A549 (cell line): Measurements from ENCODE around the gene RBM12. TPM values are rescaled to one million over a fixed set of nuclear protein-coding genes. Genes with fewer than 3 reads are reported as not detected.

Source experiments
- ATAC-seq, 2 experiments: fragments of 200-7000 bp in 1 of 2; fragments of >200 bp in 1 of 2; cut with Nextera tagmentation in 1 of 2; cut with Tn5 transposase in 1 of 2; 3 replicates each; pipeline versions ENCODE4 v1.8.0 to v1.9.1; 2018 to 2020; ENCODE audit warnings: mild to moderate bottlenecking in 1 of 2, moderate library complexity in 1 of 2
- CTCF ChIA-PET: fragments of 300-600 bp; sonication (Branson Sonifier 250); formaldehyde crosslinking; extraction: SDS; loops from one replicate; lab custom pipeline; 2021; ENCODE audit warnings: antibody characterized with exemption, inconsistent platforms; lab: Yijun Ruan, JAX
- POLR2A ChIA-PET: fragments of 350-600 bp; formaldehyde crosslinking; extraction: SDS; loops from one replicate; lab custom pipeline; 2021; ENCODE audit warnings: antibody characterized with exemption, inconsistent platforms; lab: Yijun Ruan, JAX
- DNase-seq, 2 experiments: peaks; one replicate each; pipeline versions ENCODE4 v3.0.0 to v3.0.0-alpha.2; 2011 to 2016; ENCODE audit warnings: low read depth in 1 of 2, low spot score in 1 of 2
- FAIRE-seq: peaks from 2 replicates; lab custom pipeline; 2011; peaks lifted over from hg19 to GRCh38; lab: Jason Lieb, UNC
- H3K27ac ChIP-seq, 2 experiments: fragments of >200 bp; sonication (Bioruptor Twin); formaldehyde crosslinking; 3 replicates each; pipeline ENCODE4 v1.5.1; 2016 to 2017
- H3K4me1 ChIP-seq: fragments of >200 bp; sonication (Bioruptor Twin); formaldehyde crosslinking; 3 replicates; pipeline ENCODE4 v1.6.1; 2016
- H3K4me2 ChIP-seq: fragments of >200 bp; sonication (Bioruptor Twin); formaldehyde crosslinking; 3 replicates; pipeline ENCODE4 v1.6.1; 2016
- H3K4me3 ChIP-seq: fragments of >200 bp; sonication (Bioruptor Twin); formaldehyde crosslinking; 3 replicates; pipeline ENCODE4 v1.5.1; 2016
- H3K9me3 ChIP-seq: fragments of >200 bp; sonication (Bioruptor Twin); formaldehyde crosslinking; 3 replicates; pipeline ENCODE4 v1.6.1; 2016
- CBX8 ChIP-seq: fragments of 200-600 bp; sonication (generic); IDR thresholded peaks from 2 replicates; pipeline ENCODE4 v1.6.1; 2016
- CEBPB ChIP-seq, 2 experiments: fragments of >200 bp in 1 of 2; sonication (Bioruptor Twin) in 1 of 2; formaldehyde crosslinking in 1 of 2; IDR thresholded peaks; 2 replicates each; pipeline ENCODE4 v1.6.1; 2012 to 2016
- EHF ChIP-seq: fragments of 250-450 bp; sonication (Bioruptor Pico); IDR thresholded peaks from 2 replicates; pipeline ENCODE4 v1.5.0; 2020; ENCODE audit warnings: mild to moderate bottlenecking
- EP300 ChIP-seq, 2 experiments: fragments of >200 bp; sonication (Bioruptor Twin); formaldehyde crosslinking; IDR thresholded peaks; 2 replicates in 1 of 2; 3 replicates in 1 of 2; pipeline ENCODE4 v1.6.1; 2016 to 2017
- FOSB ChIP-seq: fragments of 250-450 bp; sonication (Bioruptor Pico); IDR thresholded peaks from 2 replicates; pipeline ENCODE4 v1.5.0; 2020; ENCODE audit warnings: mild to moderate bottlenecking, moderate library complexity
- FOXS1 ChIP-seq: fragments of 250-450 bp; sonication (Bioruptor Pico); IDR thresholded peaks from 2 replicates; pipeline ENCODE4 v1.5.0; 2020; ENCODE audit warnings: mild to moderate bottlenecking, moderate library complexity
- HDAC2 ChIP-seq: fragments of 200-600 bp; sonication (generic); IDR thresholded peaks from 2 replicates; pipeline ENCODE4 v1.6.1; 2016
- HEYL ChIP-seq: fragments of 250-450 bp; sonication (Bioruptor Pico); IDR thresholded peaks from 2 replicates; pipeline ENCODE4 v1.8.0; 2021; ENCODE audit warnings: mild to moderate bottlenecking, moderate library complexity
- HOXA7 ChIP-seq: fragments of 250-450 bp; sonication (Bioruptor Pico); IDR thresholded peaks from 2 replicates; pipeline ENCODE4 v1.5.0; 2020; ENCODE audit warnings: mild to moderate bottlenecking, moderate library complexity
- HOXB13 ChIP-seq: fragments of 250-450 bp; sonication (Bioruptor Pico); IDR thresholded peaks from 2 replicates; pipeline ENCODE4 v1.5.0; 2020; ENCODE audit warnings: low read depth, mild to moderate bottlenecking, moderate library complexity
- HOXB5 ChIP-seq: fragments of 250-450 bp; sonication (Bioruptor Pico); IDR thresholded peaks from 2 replicates; pipeline ENCODE4 v1.5.0; 2020; ENCODE audit warnings: mild to moderate bottlenecking, moderate library complexity
- KDM1A ChIP-seq: fragments of 200-600 bp; sonication (generic); IDR thresholded peaks from 2 replicates; pipeline ENCODE4 v1.6.1; 2016; ENCODE audit warnings: low read depth, mild to moderate bottlenecking
- MAFK ChIP-seq: fragments of 450-650 bp; IDR thresholded peaks from 2 replicates; pipeline ENCODE4 v1.6.1; 2014; ENCODE audit not compliant: partially characterized antibody
- PHF8 ChIP-seq: fragments of 200-600 bp; sonication (generic); IDR thresholded peaks from 2 replicates; pipeline ENCODE4 v1.6.1; 2016; ENCODE audit warnings: low read depth, mild to moderate bottlenecking, antibody characterized with exemption, moderate library complexity, borderline replicate concordance
- POLR2AphosphoS2 ChIP-seq: conservative IDR thresholded peaks from 2 replicates; pipeline ENCODE4 v1.6.1; 2012; ENCODE audit warnings: low read length, improper control_type of control experiment, inconsistent platforms
- RAD21 ChIP-seq, 2 experiments: fragments of >200 bp in 1 of 2; sonication (Bioruptor Twin) in 1 of 2; formaldehyde crosslinking in 1 of 2; IDR thresholded peaks in 1 of 2; conservative IDR thresholded peaks in 1 of 2; 2 replicates in 1 of 2; 3 replicates in 1 of 2; pipeline ENCODE4 v1.6.1; 2012 to 2018; ENCODE audit warnings: inconsistent platforms in 1 of 2
- RARB ChIP-seq: fragments of 250-450 bp; sonication (Bioruptor Pico); IDR thresholded peaks from 2 replicates; pipeline ENCODE4 v1.8.0; 2021; ENCODE audit warnings: mild to moderate bottlenecking, moderate library complexity
- RCOR1 ChIP-seq: fragments of 150-350 bp; IDR thresholded peaks from 2 replicates; pipeline ENCODE4 v1.6.1; 2014; ENCODE audit warnings: antibody characterized with exemption, low read length, low read depth
- ZC3H11A ChIP-seq: fragments of 450-650 bp; IDR thresholded peaks from 2 replicates; pipeline ENCODE4 v1.6.1; 2014; ENCODE audit warnings: antibody characterized with exemption, mild to moderate bottlenecking
- ZNF302 ChIP-seq: fragments of 250-450 bp; sonication (Bioruptor Pico); IDR thresholded peaks from 2 replicates; pipeline ENCODE4 v1.9.0; 2021; ENCODE audit warnings: inconsistent platforms, mild to moderate bottlenecking, moderate library complexity
- ZSCAN20 ChIP-seq: fragments of 250-450 bp; sonication (Bioruptor Pico); IDR thresholded peaks from 2 replicates; pipeline ENCODE4 v1.8.0; 2022; ENCODE audit warnings: mild to moderate bottlenecking, moderate library complexity
- WGBS: methylation state at CpG from one replicate; pipeline ENCODE4 v1.1.6; 2017; ENCODE audit errors: missing lambda C conversion rate; 5-methylcytosine and 5-hydroxymethylcytosine counted together
- polyA plus RNA-seq, 4 experiments: library from polyadenylated mRNA; depleted of rRNA in 3 of 4; stranded (reverse); fragments of >200 nt; fragmentation: RNase III in 1 of 4; extraction: RNeasy Plus Mini Kit Qiagen cat#74134 plus additional on column Dnase treatment in 1 of 4; gene quantifications; 2 replicates in 3 of 4; 3 replicates in 1 of 4; pipeline ENCODE4 v1.2.3, GENCODE V29; 2011 to 2017
- TF ChIP-seq, protein P1 (sequence below): fragments of >200 bp; sonication (Bioruptor Twin); formaldehyde crosslinking; IDR thresholded peaks from 2 replicates; pipeline ENCODE4 v1.6.1; 2016
- TF ChIP-seq, protein P2 (sequence below): fragments of 250-450 bp; sonication (Bioruptor Pico); IDR thresholded peaks from 2 replicates; pipeline ENCODE4 v1.5.0; 2020; ENCODE audit warnings: low read depth, mild to moderate bottlenecking, moderate library complexity
- TF ChIP-seq, protein P3 (sequence below): fragments of 450-650 bp; IDR thresholded peaks from 2 replicates; pipeline ENCODE4 v1.6.1; 2014; ENCODE audit warnings: antibody characterized with exemption
- TF ChIP-seq, protein P4 (sequence below): IDR thresholded peaks from 2 replicates; pipeline ENCODE4 v1.6.1; 2012

RBM12 gene
- polyA plus RNA-seq, 2 of the 4 experiments (the other 2 are of a cell fraction): 49.9 to 119 TPM

DNA sequence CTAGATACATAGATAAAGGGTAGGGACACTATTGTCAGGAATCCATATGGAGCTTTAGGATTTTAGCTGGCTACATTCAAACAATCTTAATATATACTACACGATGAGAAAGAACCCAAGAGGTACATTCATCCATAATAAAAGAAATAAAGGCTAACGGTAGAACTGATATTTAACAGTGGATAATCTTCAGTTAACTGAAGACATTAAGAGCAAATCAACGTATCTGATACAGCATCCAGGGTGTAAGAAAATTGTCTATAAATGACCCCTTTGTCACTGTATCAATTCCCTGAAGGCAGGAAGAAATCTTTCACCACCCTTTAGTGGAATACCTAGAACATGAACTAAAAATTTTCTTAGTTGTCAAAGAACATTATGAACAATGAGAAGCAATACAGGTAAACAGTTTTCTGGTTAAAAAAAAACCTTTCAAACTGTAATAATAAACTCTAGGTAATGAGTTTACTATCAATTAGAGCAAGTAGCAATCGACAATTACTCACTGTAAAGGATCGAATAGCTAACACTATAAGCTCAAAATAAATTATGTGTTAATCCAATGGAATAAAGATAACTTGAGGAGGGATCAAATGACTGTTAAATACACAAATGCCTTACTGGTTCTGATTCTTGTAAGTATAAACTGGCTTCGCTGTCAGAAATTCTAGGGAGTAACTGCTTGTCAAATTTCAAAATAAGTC lies 46.3 kb upstream of the RBM12 start:
- Histone ChIP-seq H3K4me2 (no peak overlapping the region), H3K9me3 (no peaks in the 10 kb centered on the region), H3K27ac (no peak overlapping the region), H3K4me3 (no peak overlapping the region), H3K4me1 (peaks cover 20% of the 10 kb centered on the region; the same call in 1 of the 3 replicates)
- no peak for ATAC-seq
- no peak for FAIRE-seq
- CTCF ChIA-PET: interaction anchor here (0.5 to 3.7 kb wide), 6 partner anchors 8 to 249 kb away, joined by 3 to 15 read pairs (median 6); no protein-coding TSS in a partner anchor
- DNase-seq: no peak
- POLR2A ChIA-PET: interaction anchor here (1.3 kb wide), 1 partner anchor 10 kb away, joined by 4 read pairs; no protein-coding TSS in a partner anchor
- TF ChIP-seq EHF (CRISPR knock-in tag) (no peak), HOXB5 (CRISPR knock-in tag) (no peak), RAD21 (conservative IDR thresholded peaks at IDR 0.05 in 1 of 2, IDR thresholded peaks at IDR 0.05 in 1 of 2) (no peak), HDAC2 (no peak), ZNF302 (CRISPR knock-in tag) (no peak), EP300 (IDR thresholded peaks at IDR 0.05) (no peak), POLR2AphosphoS2 (no peak), CBX8 (no peak), KDM1A (no peak), MAFK (no peak), FOSB (CRISPR knock-in tag) (no peak), HEYL (CRISPR knock-in tag) (no peak), PHF8 (no peak), HOXB13 (no peak)
- TF ChIP-seq, protein P1, sequence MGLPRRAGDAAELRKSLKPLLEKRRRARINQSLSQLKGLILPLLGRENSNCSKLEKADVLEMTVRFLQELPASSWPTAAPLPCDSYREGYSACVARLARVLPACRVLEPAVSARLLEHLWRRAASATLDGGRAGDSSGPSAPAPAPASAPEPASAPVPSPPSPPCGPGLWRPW: no peak
- TF ChIP-seq, protein P2, sequence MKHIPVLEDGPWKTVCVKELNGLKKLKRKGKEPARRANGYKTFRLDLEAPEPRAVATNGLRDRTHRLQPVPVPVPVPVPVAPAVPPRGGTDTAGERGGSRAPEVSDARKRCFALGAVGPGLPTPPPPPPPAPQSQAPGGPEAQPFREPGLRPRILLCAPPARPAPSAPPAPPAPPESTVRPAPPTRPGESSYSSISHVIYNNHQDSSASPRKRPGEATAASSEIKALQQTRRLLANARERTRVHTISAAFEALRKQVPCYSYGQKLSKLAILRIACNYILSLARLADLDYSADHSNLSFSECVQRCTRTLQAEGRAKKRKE (CRISPR knock-in tag): no peak
- TF ChIP-seq, protein P3, sequence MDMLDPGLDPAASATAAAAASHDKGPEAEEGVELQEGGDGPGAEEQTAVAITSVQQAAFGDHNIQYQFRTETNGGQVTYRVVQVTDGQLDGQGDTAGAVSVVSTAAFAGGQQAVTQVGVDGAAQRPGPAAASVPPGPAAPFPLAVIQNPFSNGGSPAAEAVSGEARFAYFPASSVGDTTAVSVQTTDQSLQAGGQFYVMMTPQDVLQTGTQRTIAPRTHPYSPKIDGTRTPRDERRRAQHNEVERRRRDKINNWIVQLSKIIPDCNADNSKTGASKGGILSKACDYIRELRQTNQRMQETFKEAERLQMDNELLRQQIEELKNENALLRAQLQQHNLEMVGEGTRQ: no peak
- 69% methylated on average over 6 of the region's 6 CpGs for WGBS

DNA sequence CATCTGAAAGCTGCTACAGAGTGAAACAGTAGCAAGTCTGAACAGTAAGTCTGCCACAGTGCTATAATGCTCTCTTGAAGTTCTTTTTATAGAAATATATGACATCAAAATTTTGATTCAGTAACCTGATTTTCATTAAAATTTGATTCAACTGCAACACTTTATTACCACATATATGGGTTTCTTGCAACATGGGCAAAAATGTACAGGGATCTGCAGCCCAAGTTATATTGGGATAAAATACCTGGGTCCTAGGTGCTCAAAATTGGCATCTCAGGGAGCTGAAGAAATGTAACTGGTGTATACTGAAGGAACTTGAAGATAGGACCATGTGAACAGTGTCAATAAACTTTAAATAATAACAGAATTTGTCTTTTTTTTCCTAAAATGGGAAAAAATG lies 45.3 kb upstream of the RBM12 start:
- H3K27ac ChIP-seq: no peak overlapping the region
- TF ChIP-seq MAFK (no peak), ZSCAN20 (no peak), RCOR1 (no peak), HOXA7 (no peak), FOXS1 (CRISPR knock-in tag) (no peak), ZC3H11A (no peak), ZNF302 (CRISPR knock-in tag) (no peak), HEYL (CRISPR knock-in tag) (no peak), RARB (CRISPR knock-in tag) (no peak), CEBPB (IDR thresholded peaks at IDR 0.05) (no peak)
- TF ChIP-seq, protein P3: no peak
- TF ChIP-seq, protein P4, sequence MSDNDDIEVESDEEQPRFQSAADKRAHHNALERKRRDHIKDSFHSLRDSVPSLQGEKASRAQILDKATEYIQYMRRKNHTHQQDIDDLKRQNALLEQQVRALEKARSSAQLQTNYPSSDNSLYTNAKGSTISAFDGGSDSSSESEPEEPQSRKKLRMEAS: no peak
- ATAC-seq: no peak
- DNase-seq: no peak
- H3K4me2 ChIP-seq: no peak overlapping the region
- no peak for FAIRE-seq
- CTCF ChIA-PET: interaction anchor here (1.1 to 3.7 kb wide), 4 partner anchors 9 to 248 kb away, joined by 3 to 15 read pairs (median 8); no protein-coding TSS in a partner anchor
- H3K4me1 ChIP-seq: peaks cover 20% of the 10 kb centered on the region; the same call in 1 of the 3 replicates
- POLR2A ChIA-PET: interaction anchor here (1.3 kb wide), 1 partner anchor 9 kb away, joined by 4 read pairs; no protein-coding TSS in a partner anchor
- H3K4me3 ChIP-seq: no peak overlapping the region
- H3K9me3 ChIP-seq: no peaks in the 10 kb centered on the region
